ENCODE data around the gene LCE3A. TPM values are rescaled to one million over a fixed set of nuclear protein-coding genes. Genes with fewer than 3 reads are reported as not detected.
"Not testable (repeated sequence)": the region's sequence is repeated elsewhere in the genome, so short reads cannot be mapped to it uniquely, and the experiment has no call there.

Gene LCE3A, protein sequence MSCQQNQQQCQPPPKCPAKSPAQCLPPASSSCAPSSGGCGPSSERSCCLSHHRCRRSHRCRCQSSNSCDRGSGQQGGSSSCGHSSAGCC
- total RNA-seq, result not detected in 2 replicates
- polyA plus RNA-seq, result not detected in 2 replicates

- DNase-seq (ENCODE audit: low spot score), result no peak
- no peak within 1 kb of the TSS for H3K4me2 ChIP-seq
- TF ChIP-seq CTCF (IDR thresholded peaks at IDR 0.05; ENCODE audit: poor library complexity), result no peak
- TF ChIP-seq EZH2phosphoT487 (IDR thresholded peaks at IDR 0.05; ENCODE audit: low read depth, severe bottlenecking, unreplicated experiment), result no peak
- no peak for TF ChIP-seq EZH2 (IDR thresholded peaks at IDR 0.05; ENCODE audit: borderline replicate concordance)
- H3K27ac ChIP-seq, result no peak within 1 kb of the TSS
- H3K27me3 ChIP-seq, result no peaks in the 10 kb centered on the region
- no peak within 1 kb of the TSS for H3K4me3 ChIP-seq
- no peak within 1 kb of the TSS for H2AFZ ChIP-seq
- H3K4me1 ChIP-seq (ENCODE audit: insufficient read depth), result no peaks in the 10 kb centered on the region
- no peaks in the 10 kb centered on the region for H4K20me1 ChIP-seq (ENCODE audit: insufficient read depth, poor library complexity, severe bottlenecking)
- H3K36me3 ChIP-seq (replicated peaks; ENCODE audit: insufficient read depth, low read depth), result no peaks in the 10 kb centered on the region
- no peaks in the 10 kb centered on the region for H3K9me2 ChIP-seq (replicated peaks; ENCODE audit: insufficient read depth)
- WGBS (ENCODE audit: low lambda C conversion rate, missing lambda C conversion rate), result 72% methylated on average over 10 of the region's 10 CpGs
- H3K9me3 ChIP-seq (ENCODE audit: low read depth), result no peaks in the 10 kb centered on the region
- H3K79me2 ChIP-seq, result no peaks in the 10 kb centered on the region
Measured at GRCh38 chr1:152622803-152623202, at the start of gene LCE3A. LCE3A (minus strand) TSS chr1:152623103; CDS start chr1:152623103, 0 bp downstream.

DNA sequence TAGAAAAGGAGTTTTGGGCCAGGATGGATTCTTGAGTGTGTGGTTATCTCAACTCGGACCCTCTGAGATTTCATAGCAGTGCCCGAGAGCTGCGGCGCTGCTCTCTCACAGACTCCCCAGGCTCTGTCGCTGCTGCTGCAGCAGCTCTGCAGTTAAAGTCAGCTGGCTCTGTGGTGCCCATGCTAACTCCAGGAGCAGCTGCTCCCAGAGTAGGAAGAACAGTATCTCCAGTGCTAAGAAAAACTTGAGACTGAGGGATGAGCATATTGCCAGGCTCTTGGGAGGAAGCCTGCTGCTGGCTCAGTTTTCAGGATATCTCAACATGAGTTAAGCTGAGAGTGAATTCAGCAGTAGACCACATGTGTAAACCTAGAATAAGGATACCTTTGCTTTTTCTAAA lies 44.7 kb upstream of the LCE3A start:
- no peaks in the 10 kb centered on the region for H3K27me3 ChIP-seq
- no peaks in the 10 kb centered on the region for H3K36me3 ChIP-seq (replicated peaks; ENCODE audit: insufficient read depth, low read depth)
- H2AFZ ChIP-seq, result no peak overlapping the region
- H3K9me3 ChIP-seq (ENCODE audit: low read depth), result no peaks in the 10 kb centered on the region
- no peak overlapping the region for H3K4me3 ChIP-seq
- H4K20me1 ChIP-seq (ENCODE audit: insufficient read depth, poor library complexity, severe bottlenecking), result no peaks in the 10 kb centered on the region
- TF ChIP-seq CTCF (IDR thresholded peaks at IDR 0.05; ENCODE audit: poor library complexity) (no peak), EZH2 (IDR thresholded peaks at IDR 0.05; ENCODE audit: borderline replicate concordance) (no peak), EZH2phosphoT487 (IDR thresholded peaks at IDR 0.05; ENCODE audit: low read depth, severe bottlenecking, unreplicated experiment) (no peak)
- no peaks in the 10 kb centered on the region for H3K4me1 ChIP-seq (ENCODE audit: insufficient read depth)
- no peaks in the 10 kb centered on the region for H3K79me2 ChIP-seq
- no peak overlapping the region for H3K4me2 ChIP-seq
- no peak overlapping the region for H3K27ac ChIP-seq
- WGBS (ENCODE audit: low lambda C conversion rate, missing lambda C conversion rate), result 84% methylated on average over 5 of the region's 5 CpGs
- H3K9me2 ChIP-seq (replicated peaks; ENCODE audit: insufficient read depth), result no peaks in the 10 kb centered on the region
- no peak for DNase-seq (ENCODE audit: low spot score)

DNA sequence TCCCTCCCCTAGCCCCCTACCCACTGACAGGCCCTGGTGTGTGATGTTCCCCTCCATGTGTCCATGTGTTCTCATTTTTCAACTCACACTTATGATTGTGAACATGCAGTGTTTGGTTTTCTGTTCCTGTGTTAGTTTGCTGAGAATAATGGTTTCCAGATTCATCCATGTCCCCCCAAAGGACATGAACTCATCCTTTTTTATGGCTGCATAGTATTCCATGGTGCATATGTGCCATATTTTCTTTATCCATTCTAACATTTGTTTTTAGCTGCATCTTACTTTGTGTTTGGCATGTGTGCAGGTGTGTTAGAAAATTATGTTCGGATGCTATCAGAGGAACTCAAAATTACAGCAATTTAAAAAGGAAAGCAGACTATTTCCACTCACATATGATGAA lies 43.3 kb upstream of the LCE3A start:
- not testable (repeated sequence) for H3K4me2 ChIP-seq; DNase-seq (ENCODE audit: low spot score)

GRCh38 chr1:152663098-152663497 lies 40.2 kb upstream of the LCE3A start, which contains the start of gene LCE2D:
LCE2D (plus strand) TSS chr1:152663380; CDS start chr1:152664106, 726 bp downstream.
- Histone ChIP-seq H3K27me3 (no peaks in the 10 kb centered on the region), H3K79me2 (no peaks in the 10 kb centered on the region), H3K9me2 (replicated peaks; ENCODE audit: insufficient read depth) (no peaks in the 10 kb centered on the region), H3K4me3 (no peak within 1 kb of the TSS), H3K36me3 (replicated peaks; ENCODE audit: insufficient read depth, low read depth) (no peaks in the 10 kb centered on the region), H3K9me3 (ENCODE audit: low read depth) (no peaks in the 10 kb centered on the region), H3K4me1 (ENCODE audit: insufficient read depth) (no peaks in the 10 kb centered on the region), H3K4me2 (no peak within 1 kb of the TSS), H2AFZ (no peak within 1 kb of the TSS), H4K20me1 (ENCODE audit: insufficient read depth, poor library complexity, severe bottlenecking) (no peaks in the 10 kb centered on the region), H3K27ac (no peak within 1 kb of the TSS)
- DNase-seq (ENCODE audit: low spot score), result no peak
- 52% methylated on average over 3 of the region's 3 CpGs for WGBS (ENCODE audit: low lambda C conversion rate, missing lambda C conversion rate)
- TF ChIP-seq CTCF (IDR thresholded peaks at IDR 0.05; ENCODE audit: poor library complexity) (no peak), EZH2phosphoT487 (IDR thresholded peaks at IDR 0.05; ENCODE audit: low read depth, severe bottlenecking, unreplicated experiment) (no peak), EZH2 (IDR thresholded peaks at IDR 0.05; ENCODE audit: borderline replicate concordance) (no peak)

More for the DNA sequence above, 43.3 kb upstream of the LCE3A start:
- not testable (repeated sequence) for H4K20me1 ChIP-seq (ENCODE audit: insufficient read depth, poor library complexity, severe bottlenecking); H2AFZ ChIP-seq; H3K36me3 ChIP-seq (replicated peaks; ENCODE audit: insufficient read depth, low read depth); H3K27ac ChIP-seq; H3K4me1 ChIP-seq (ENCODE audit: insufficient read depth); H3K4me3 ChIP-seq; H3K27me3 ChIP-seq; H3K9me3 ChIP-seq (ENCODE audit: low read depth); H3K9me2 ChIP-seq (replicated peaks; ENCODE audit: insufficient read depth); H3K79me2 ChIP-seq
- 92% methylated on average over 1 of the region's 1 CpG for WGBS (ENCODE audit: low lambda C conversion rate, missing lambda C conversion rate)

All from hepatocyte (in vitro differentiated cells).